Limb (tissue), 2 donors: ENCODE measurements around the gene KLHDC4.
"Not testable (repeated sequence)": the region's sequence is repeated elsewhere in the genome, so short reads cannot be mapped to it uniquely, and the experiment has no call there.

Experiments used
- DNase-seq, 2 donors: peaks; one replicate each; pipeline ENCODE4 v3.0.0-alpha.2; 2016; ENCODE audit errors: extremely low spot score in 2 of 2

Gene KLHDC4

GRCh38 chr16:87744750-87745514 is 20.9 kb downstream of the KLHDC4 start:
- DNase-seq = no peak

DNA sequence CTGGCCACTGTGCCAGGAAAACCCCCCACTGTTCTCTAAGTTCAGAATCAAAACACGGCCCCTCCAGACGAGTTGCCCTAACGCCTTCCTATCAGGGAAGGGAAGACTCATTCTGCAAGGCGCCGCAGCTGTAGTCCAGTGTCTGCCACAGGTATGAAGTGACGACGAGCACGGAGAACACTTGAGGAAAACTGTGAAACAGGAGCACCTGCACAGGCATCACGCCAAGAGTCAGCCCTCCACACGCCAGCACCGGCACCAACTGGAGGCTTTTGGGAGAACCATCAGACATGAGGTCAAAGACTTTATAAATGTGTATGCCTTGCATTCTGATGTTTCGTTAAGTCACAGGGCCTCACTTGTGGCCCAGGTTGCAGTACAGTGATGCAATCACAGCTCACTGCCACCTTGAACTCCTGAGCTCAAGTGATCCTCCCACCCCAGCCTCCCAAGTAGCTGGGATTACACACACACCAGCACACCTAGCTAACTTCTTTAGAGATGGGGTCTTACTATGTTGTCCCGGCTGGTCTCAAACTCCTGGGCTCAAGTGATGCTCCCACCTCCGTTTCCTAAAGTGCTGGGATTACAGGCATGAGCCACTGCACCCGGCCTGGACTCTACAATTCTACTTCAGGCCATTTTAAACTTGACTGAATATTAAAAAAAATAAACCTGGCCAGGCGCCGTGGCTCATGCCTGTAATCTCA is 22.9 kb downstream of the KLHDC4 start:
- DNase-seq = no peak

DNA sequence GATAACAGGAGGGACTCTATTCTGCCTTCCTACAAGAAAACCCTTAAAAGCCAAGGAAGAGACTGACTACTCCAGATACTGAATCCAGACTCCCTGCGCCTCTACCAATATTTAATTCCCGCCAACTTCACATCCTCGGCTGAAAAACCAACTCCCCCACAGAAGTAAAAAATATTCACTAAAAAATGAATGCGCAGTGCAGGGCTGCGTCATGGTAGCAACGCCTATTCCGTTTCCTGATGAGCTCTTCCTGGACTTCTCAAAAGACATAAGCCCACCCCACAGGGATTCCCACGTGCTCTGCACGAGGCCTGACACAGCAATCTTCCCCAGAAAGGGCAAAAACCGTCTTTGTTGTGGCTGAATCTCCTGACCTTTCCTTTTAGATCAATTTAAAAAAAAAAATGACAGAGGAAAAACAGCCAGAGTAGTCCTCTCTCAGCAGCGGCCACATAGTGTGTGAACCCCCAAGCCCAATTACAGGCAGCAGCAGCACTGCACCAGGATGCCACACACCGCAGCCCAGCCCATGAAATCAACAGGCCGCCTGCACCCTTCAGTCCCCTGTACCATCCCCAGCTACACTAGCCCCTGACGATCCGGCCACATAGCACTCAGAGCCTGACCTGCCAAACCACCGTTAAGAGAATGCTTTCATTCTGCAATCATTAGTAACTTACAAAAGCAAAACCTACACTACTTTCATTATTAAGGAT is 23.9 kb downstream of the KLHDC4 start:
- no peak for DNase-seq

DNA sequence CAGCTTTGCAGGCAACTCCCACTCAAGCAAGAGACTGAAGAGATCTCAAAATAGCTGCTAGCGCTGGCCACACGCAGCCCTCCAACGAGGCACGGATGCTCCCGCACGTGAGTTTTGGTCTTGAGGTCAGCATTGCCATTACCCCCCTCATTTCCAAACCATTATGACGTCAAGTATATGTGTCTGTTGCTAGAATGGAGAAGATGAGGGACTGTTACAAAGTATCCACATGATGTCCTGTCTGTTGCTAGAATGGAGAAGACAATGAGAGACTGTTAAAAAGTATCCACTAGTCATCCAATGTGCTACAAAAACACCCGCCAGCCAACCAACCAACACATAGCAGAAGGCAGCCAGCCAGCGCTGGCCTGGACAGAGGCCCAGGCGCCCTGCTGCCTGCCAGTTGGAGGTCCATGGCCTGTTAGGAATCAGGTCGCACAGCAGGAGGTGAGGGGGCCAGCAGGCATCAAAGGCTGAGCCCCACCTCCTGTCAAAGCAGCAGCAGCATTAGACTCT is 24.8 kb downstream of the KLHDC4 start:
- peak in 1 of 2 donors; percentile 31 for DNase-seq

DNA sequence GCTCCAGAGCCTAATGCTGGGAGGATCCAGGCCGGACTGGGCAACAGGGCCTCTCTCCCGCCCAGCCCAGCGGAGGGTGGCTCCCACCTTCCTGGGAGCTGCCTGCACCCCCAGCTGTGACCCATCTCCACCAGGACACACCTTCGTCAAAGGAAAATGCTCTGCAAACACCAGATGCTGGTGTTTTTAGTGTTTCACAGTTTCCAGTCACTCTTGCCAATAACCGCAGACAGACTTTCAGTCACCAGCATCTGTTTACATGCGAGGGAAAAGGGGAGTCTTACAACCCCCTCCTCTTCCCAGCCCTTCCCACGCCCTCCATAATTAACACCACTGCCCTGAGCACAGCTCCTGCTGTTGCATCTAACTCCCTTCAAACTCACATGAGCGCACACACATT is 25.3 kb downstream of the KLHDC4 start:
- DNase-seq = peak in 1 of 2 donors; percentile 28

- DNase-seq = no peak
Measured at GRCh38 chr16:87739801-87740200, 26.0 kb downstream of the KLHDC4 start.

- no peak for DNase-seq
Measured at GRCh38 chr16:87736008-87736382, 29.8 kb downstream of the KLHDC4 start.

DNA sequence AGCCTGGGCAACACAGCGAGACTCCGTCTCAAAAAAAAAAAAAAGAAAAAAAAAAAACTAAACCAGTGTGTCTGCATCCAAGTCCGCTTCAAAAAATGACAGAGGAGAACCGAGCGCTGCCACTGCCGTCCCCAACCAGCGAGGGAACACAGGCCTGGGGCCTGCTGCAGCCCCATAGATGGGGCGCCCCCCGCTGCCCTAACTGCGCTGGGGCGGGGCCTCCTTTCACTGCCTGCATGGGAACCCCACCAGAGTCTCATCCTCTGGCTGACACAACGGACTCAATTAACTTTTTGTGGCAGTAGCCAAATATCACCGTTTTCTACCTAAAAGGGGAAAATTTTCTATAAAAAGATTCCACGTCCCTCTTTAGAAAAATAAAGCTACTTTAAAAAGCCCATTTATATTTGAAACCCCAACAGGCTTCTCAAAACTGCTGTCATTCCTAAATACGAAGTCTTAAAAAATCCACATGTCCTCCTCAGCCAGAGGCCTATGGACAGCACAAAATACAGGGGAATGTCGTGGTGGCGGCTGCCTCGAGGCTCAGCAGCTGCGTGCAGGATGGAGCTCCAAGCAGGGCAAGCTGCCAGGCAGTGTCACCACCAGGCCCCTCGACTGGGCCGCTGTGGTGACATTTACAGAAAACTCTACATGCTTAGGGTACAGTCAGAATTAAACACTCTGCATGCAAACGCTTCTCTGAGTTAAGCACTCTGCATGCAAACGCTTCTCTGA is 30.3 kb downstream of the KLHDC4 start:
- DNase-seq = peak in 1 of 2 donors; percentile 43

- peak in 1 of 2 donors; percentile 32 for DNase-seq
Measured at GRCh38 chr16:87734644-87735043, 31.1 kb downstream of the KLHDC4 start.

GRCh38 chr16:87733190-87733589 is 32.6 kb downstream of the KLHDC4 start:
- no peak for DNase-seq

DNA sequence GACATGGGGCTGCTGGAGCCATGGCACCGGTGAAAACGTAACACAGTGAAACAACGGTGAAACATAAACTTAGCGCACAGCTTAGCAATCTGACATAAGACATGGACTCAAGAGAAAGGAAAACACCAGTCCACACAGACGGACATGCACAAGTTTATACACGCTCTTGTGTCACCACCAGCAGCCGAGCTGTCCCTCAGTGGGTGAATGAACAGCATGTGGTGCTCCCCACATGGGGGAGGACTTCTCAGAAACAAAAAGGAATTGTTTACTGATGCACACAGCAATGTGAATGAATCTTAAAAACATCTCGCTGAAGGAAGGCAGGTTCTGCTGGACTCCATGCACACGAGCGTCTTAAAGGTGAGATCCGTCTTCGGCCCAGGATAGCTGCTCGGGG is 34.2 kb downstream of the KLHDC4 start:
- DNase-seq = no peak

DNA sequence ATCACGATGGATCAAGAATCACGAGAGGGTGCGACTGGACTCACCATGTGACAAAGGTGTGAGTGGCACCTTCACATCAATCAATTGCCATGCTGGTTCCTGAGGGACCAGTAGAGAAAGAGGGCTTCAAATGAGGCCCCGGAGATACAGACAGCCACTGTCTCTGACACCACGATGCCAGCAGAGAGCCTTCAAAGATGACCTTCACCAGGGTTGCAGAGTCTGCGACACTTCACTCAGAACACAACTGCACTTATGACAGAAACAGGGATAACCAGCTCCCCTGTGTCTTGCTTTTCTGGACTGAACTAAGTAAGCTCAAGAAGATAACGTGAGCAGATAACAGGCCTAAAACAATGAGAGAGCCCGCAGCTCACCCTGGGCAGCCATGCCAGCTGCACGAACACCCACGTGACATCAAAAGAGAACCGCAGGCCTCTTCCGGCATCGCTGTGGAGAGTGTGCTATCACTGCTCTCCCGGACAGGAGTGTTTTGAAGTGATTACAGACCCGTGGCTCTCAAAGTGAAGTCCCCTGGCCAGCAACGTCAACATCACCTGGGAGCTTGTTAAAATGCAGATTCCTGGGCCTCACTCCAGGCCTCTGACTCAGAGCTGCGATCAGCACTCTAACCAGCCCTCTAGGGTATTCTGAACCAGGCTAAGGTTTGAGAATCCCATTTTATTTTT is 36.4 kb downstream of the KLHDC4 start:
- DNase-seq = no peak

GRCh38 chr16:87728026-87728425 is 37.8 kb downstream of the KLHDC4 start:
- DNase-seq = no peak

GRCh38 chr16:87727346-87727745 is 38.4 kb downstream of the KLHDC4 start:
- no peak for DNase-seq

DNA sequence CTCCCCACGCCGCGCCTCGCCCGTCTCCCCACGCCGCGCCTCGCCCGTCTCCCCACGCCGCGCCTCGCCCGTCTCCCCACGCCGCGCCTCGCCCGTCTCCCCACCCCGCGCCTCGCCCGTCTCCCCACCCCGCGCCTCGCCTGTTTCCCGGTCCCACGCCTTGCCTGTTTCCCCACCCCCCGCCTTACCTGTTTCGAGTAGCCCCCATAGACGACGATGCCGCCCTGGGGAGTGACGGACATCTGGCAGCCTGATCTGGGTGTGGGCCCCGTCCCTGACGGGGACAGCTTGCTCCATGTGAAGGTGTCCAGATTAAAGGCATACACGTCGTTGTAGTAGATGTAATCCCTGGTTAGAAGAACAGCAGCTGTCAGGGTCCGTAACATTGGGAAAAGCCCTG is 39.2 kb downstream of the KLHDC4 start:
- DNase-seq = not testable (repeated sequence)

GRCh38 chr16:87725596-87726235 is 40.1 kb downstream of the KLHDC4 start:
- DNase-seq = peak in 1 of 2 donors; percentile 41

DNA sequence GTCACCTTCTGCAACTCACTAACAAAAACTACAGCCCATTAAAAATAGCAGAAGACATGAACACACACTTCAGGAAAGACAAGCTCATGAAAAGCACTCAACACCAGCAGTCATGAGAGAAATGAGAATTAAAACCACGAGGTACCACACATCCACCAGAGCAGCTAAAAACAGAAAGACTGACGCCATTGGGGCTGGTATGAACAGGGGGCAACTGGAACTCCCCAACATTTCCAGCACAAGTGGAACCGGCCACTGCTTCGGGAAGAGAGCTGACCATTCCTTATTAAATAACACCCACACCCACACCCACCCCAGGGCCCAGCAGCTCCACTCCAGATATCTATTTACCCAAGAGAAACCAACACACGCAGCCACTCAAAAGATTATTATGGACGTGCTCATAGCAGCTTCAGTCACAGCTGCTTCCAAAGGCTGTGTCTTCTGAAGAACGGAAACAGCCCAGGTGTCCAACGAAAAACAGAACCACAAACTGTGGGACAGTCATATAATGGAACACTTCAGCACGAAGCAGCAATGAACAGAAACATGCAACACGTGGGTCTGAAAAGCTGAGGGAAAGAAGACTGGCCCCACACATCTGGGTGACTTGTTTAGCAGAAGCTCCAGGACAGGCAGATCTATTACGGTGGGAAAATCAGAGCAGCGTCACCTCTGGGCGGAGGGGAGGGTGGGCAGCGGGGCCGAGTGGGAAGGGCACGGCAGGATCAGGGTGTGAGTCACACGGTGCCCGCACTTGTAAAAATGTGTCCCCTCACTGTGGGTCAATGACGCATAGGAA is 41.1 kb downstream of the KLHDC4 start:
- no peak for DNase-seq

- peak; percentile 47 to 77 for DNase-seq
Measured at GRCh38 chr16:87723226-87723623, 42.6 kb downstream of the KLHDC4 start.

DNA sequence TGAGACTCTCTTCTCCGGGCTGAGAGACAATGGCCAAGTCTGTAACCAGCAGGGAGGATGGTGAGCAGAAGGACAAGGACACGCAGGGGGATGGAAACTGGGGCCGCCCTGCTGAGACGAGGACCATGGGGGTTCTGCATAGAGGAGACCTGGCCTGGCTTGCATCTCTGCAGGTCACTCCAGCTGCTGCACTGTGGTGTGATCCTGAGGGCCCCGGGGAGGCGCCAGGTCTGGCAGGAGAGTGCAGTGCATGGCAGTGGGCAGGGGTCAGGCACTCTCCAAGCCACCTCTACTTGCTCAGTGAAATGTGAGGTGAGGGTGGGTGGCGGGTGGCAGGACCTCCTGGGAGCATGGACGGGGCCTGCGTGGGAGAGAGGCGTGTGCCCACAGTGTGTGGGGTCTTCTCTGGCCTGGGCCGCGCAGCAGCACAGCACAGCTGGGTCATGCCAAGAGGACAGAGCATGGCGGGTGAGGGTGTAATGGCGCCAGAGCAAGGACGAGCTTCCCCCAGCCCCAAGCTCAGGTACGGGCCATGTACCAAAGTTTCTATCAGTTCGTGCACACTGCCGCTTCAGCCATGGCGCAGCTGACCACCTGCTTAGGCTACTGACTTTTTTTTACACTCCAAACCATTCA is 43.1 kb downstream of the KLHDC4 start:
- no peak for DNase-seq
